ENCODE data around the gene TYW1B. TPM values are rescaled to one million over a fixed set of nuclear protein-coding genes. Genes with fewer than 3 reads are reported as not detected.
"Not testable (repeated sequence)": the region's sequence is repeated elsewhere in the genome, so short reads cannot be mapped to it uniquely, and the experiment has no call there.

The TYW1B gene
- total RNA-seq, 1 experiment from 2014 or later, result 1.2 TPM

DNA sequence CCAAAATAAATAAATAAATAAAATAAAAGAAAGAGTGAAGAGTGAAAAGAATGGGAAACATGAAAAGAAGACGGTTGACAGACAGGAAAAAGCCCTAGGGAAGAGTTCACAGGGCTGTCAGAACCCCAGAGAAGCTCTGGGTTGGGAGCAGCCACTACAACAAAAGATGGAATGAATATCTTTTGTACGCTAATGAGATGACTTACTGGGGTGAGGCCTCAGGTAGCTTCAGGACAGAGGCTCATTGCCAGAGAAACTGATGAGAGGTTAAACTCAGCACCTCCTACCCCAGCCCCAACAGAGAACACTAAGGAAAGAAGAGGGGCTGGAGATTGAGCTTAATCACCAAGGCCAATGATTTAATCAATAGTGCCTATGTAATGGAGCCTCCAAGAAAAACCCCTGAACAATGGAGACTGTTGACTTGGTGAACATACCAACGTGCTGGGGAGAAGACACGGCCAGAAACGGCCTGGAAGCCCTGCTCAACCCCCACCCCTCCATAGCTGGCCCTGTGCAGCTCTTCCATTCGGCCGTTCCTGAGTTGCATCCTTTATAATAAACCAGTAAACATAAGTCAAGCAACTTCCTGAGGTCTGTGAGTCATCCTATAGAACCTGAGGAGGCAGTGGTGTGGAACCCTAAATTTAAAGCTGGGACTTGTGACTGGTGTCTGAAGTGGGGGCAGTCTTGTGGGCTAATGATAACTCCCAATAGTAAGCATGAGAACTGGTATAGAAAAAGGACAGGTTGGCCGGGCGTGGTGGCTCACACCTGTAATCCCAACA, 11.4 kb downstream of the TYW1B start:
- DNase-seq (ENCODE audit: low spot score), result not testable (repeated sequence)

DNA sequence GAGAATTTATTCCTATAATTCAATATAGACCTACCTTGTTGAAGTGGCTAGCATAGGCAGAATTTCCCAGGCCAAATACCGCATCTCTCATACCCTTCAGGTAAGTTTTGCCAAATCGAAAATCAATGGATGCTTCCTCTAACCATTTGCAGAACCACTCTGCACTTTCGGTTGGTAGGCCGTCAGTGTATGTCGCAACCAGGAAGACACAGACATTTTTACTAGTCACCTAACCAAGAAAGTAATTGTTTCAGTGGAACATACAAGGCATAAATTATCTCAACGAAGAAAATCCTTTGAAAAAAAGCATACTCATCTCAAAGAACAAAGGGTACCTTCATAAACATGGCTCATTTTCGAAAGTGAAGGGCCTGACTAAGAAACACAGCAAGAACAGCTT, 17.6 kb downstream of the TYW1B start:
- DNase-seq (ENCODE audit: low spot score), result not testable (repeated sequence)

DNA sequence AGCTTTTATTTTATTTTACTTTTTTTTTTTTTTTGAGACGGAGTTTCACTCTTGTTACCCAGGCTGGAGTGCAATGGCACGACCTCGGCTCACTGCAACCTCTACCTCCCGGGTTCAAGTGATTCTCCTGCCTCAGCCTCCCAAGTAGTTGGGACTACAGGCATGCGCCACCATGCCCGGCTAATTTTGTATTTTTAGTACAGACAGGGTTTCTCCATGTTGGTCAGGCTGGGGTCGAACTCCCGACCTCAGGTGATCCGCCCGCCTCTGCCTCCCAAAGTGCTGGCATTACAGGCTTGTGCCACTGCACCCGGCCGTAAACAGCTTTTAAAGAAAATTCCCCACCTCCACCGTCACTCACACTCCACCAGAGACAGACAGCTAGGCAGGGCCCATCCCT, 19.5 kb downstream of the TYW1B start:
- not testable (repeated sequence) for DNase-seq (ENCODE audit: low spot score)

- DNase-seq (ENCODE audit: low spot score), result not testable (repeated sequence)
These were observed 21.1 kb downstream of the TYW1B start for GRCh38 chr7:72806851-72807250.

GRCh38 chr7:72805526-72806494, 22.2 kb downstream of the TYW1B start:
- peak; percentile 94 for DNase-seq (ENCODE audit: low spot score)

DNA sequence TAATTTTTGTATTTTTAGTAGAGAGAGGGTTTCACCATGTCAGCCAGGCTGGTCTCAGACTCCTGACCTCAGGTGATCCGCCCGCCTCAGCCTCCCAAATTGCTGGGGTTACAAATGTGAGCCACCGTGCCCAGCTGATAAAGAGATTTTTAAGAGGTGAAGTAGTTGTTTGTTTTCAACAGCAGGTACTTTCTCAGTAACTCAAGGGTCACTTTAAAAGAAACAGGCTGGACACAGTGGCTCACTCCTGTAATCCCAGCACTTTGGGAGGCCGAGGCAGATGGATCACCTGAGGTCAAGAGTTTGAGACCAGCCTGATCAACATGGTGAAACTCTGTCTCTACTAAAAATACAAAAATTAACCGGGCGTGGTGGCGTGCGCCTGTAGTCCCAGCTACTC, 24.2 kb downstream of the TYW1B start:
- DNase-seq (ENCODE audit: low spot score), result not testable (repeated sequence)

DNA sequence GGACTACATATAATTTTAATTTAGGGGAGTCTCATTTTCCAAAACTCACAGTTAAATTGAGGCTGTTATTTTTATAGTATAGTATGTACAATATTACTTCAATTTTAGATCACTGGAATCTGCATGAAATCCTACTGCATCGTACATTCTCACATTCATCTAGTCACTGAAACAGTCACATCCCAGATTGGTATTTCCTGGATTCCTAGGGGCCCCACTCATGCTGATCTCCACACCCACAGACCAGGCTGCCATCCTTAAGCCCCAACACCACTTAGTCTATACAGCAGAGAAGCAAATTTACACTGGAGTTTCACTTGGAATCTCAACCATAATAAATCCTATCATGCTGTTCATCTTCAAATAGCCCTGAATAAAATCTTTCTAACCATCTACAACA, 26.4 kb downstream of the TYW1B start:
- DNase-seq (ENCODE audit: low spot score), result peak; percentile 60

GRCh38 chr7:72795401-72795800, 32.6 kb downstream of the TYW1B start:
- DNase-seq (ENCODE audit: low spot score), result not testable (repeated sequence)

DNA sequence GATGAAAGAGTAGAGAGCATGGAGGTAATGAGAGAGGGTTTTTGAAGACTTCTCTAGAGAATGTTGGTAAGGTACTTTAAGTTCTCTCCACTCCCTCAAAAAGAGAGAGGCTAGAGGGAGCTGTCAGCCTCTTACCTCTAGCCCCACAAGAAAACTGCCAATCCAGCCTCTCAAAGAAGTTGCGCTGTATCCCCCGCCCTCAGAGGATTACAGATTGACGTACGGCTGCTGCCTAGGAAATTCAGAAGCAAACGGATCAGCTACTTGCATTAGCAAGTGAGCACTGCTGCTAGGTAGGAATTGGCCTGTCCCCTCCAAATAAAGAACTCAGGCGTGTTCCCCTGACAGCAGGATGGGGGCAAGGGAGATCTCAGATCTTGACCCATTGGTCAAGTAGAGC, 34.2 kb downstream of the TYW1B start:
- no peak for DNase-seq (ENCODE audit: low spot score)

DNA sequence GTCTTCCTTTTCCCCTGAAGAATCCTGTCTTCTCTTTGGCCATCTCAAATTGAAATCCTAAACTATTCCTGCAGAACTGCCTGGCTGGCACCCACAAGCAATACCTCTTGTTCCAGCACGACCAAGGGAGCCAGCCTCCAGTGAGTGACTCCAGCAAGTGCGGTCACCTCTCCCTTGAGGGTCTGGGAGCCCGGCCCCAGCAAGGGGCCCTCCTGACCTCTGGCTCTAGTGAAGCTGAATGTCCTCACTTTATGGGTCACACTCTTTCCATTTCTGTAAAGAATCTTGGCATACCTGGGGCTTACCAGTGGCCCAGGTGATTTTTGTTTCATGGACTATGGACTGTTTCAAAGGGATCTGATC, 37.3 kb downstream of the TYW1B start:
- not testable (repeated sequence) for DNase-seq (ENCODE audit: low spot score)

GRCh38 chr7:72790048-72790697, 37.8 kb downstream of the TYW1B start:
- DNase-seq (ENCODE audit: low spot score), result not testable (repeated sequence)

GRCh38 chr7:72785166-72785955, 42.6 kb downstream of the TYW1B start:
- no peak for DNase-seq (ENCODE audit: low spot score)

GRCh38 chr7:72783601-72784370, 44.2 kb downstream of the TYW1B start:
- peak; percentile 77 for DNase-seq (ENCODE audit: low spot score)

- no peak for DNase-seq (ENCODE audit: low spot score)
These were observed 46.4 kb downstream of the TYW1B start for GRCh38 chr7:72781631-72782030.

DNA sequence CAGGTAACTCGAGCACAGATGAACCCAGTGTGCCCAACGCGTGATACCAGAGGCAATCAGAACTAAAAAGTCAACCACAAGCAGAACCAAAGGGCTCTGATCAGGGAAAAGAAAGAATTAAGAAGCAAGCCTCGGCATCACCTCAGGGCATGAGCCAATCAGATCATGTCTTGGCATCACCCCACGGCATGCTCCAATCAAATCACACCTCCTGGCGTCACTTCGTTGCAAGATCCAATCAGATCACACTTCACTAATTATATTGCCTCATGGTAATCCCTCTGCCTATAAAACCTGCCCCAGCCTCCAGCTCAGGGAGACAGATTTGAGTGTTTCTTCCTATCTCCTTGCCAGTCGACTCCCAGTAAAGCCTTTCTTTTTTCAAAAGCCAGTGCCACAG, 46.8 kb downstream of the TYW1B start:
- DNase-seq (ENCODE audit: low spot score), result no peak

DNA sequence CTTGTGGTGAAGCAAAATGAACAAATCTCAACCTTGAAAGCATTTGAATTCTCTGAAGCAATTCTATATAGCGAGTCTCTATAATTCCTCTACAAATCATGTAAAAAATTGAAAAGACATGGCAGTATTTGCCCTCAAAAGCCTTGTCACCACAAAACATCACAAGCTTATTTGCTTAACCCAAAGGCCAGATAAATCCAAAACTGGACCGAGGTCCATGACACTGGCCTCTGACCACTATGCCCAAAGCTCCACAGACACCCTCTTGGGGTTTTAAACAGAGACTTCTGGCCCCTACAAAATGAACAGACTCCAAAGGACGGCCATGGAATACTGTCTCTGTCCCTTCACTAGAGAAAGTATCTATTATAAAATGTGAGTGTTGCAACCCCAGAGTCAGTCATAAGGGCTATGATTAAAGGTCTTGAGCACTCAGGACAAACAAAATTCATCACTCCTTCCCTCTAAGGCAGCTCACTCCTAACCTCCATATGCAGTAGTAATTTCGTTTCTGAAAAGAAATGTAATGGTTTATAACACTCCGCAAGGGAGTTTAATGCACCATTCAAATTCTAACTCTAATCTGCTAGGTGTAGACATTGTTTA, 47.6 kb downstream of the TYW1B start:
- DNase-seq (ENCODE audit: low spot score), result not testable (repeated sequence)

GRCh38 chr7:72777167-72777566, 50.8 kb downstream of the TYW1B start:
- not testable (repeated sequence) for DNase-seq (ENCODE audit: low spot score)

DNA sequence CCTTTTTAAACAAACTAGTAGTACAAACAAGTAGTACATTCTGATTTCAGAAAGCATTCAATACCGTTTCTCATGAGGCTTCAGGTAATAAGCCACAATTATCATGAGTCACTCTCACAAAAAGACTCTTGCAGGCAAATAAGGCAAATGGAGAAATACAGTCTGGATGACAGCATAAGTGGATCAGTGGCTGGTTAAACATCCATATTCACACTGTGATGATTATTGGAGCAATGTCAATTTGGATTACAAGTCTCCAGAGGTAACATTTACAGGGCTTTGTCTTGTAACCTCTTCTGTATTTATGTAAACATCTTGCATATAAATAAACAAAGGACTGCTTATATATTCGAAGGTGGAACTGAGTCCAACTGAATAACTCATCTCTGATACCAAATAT, 55.4 kb downstream of the TYW1B start:
- DNase-seq (ENCODE audit: low spot score), result not testable (repeated sequence)

DNA sequence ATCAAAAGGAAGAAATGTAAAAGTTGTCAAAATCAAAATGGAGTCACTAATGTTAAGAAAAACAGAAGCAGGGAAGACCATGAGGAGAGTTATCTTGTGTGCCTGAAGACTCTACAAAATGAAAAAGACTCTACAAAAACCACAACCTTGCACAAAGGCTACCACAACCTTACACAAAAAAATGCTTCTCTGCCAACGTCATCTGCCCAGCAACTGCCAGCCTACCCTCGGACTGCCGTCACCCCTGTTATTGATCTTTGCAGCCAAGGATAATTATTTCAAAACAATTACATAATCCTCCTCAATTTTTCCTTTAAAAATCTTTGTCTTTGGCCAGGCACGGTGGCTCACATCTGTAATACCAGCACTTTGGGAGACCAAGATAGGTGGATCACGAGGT, 61.0 kb downstream of the TYW1B start:
- DNase-seq (ENCODE audit: low spot score), result not testable (repeated sequence)

- DNase-seq (ENCODE audit: low spot score), result no peak
These were observed 67.4 kb downstream of the TYW1B start for GRCh38 chr7:72760602-72761001.

All from A172 (cell line).